Suprapubic skin (tissue), 3 donors: Measurements from ENCODE around the gene ZMYND10.

Experiments
- EP300 ChIP-seq: sonication (generic); formaldehyde crosslinking; IDR thresholded peaks from one replicate; pipeline ENCODE4 v1.6.1; 2017; ENCODE audit warnings: antibody characterized with exemption
- TF ChIP-seq, protein P1 (sequence below), 2 donors: fragments of 200-600 bp in 1 of 2; fragments of 450-650 bp in 1 of 2; sonication (generic) in 1 of 2; IDR thresholded peaks; one replicate each; pipeline ENCODE4 v1.5.1; 2016 to 2019; ENCODE audit warnings: antibody characterized with exemption in 2 of 2, mild to moderate bottlenecking in 1 of 2, moderate library complexity in 1 of 2

GRCh38 chr3:50388016-50388719 is 42.6 kb upstream of the ZMYND10 start:
- TF ChIP-seq, protein P1, sequence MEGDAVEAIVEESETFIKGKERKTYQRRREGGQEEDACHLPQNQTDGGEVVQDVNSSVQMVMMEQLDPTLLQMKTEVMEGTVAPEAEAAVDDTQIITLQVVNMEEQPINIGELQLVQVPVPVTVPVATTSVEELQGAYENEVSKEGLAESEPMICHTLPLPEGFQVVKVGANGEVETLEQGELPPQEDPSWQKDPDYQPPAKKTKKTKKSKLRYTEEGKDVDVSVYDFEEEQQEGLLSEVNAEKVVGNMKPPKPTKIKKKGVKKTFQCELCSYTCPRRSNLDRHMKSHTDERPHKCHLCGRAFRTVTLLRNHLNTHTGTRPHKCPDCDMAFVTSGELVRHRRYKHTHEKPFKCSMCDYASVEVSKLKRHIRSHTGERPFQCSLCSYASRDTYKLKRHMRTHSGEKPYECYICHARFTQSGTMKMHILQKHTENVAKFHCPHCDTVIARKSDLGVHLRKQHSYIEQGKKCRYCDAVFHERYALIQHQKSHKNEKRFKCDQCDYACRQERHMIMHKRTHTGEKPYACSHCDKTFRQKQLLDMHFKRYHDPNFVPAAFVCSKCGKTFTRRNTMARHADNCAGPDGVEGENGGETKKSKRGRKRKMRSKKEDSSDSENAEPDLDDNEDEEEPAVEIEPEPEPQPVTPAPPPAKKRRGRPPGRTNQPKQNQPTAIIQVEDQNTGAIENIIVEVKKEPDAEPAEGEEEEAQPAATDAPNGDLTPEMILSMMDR (IDR thresholded peaks at IDR 0.05), result peak in 1 of 2 donors; percentile 30
- TF ChIP-seq EP300, result no peak
